ENCODE measurements around the gene CHRNA4. TPM values are rescaled to one million over a fixed set of nuclear protein-coding genes. Genes with fewer than 3 reads are reported as not detected.

Gene CHRNA4
- total RNA-seq, 2 experiments from 2014 or later, result not detected

DNA sequence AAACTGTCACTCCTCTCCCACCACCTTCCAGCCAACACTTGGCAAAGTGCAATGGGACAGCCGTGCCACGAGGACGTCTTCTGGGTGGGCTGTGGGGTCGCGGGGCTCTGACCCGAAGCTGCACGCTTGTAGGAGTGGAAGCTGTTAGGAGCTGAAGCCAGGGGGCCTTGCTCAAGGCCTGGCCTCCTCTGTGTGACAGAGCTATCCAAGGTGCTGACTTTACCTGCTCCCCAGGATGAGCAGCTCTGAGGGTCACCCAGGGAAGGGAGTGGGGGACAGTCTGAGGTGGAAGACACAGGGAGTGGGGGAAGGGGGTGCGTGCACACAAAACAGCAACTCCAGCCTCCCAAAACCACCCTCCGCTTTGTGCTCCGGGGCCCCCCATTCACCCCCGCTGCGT, 17.5 kb upstream of the CHRNA4 start:
- peaks cover 6% of the 10 kb centered on the region for H3K27me3 Mint-ChIP-seq

DNA sequence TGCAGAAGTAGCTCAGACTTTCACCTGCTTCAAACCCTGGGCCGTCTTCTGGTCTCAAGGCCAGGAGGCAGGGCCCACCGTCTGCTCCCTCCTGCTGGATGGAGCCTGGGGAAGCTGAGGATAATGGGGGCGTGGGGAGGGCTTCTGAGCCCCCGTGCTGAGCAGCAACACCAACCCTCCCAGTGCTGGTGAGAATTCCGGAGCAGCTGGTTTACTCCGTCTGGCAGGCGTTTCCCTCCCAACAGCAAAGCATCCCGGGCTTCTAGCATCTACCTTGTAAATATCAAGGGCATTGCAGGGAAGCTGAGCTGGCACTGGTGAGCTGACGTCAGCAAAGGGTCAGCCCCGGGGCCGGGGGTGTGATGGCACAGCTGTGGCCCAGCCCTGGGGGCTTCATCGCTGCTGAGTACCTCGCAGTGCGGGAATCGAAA, 16.8 kb upstream of the CHRNA4 start:
- Mint-ChIP-seq H3K9me3 (no peaks in the 10 kb centered on the region), H3K27me3 (peaks cover 6% of the 10 kb centered on the region), H3K36me3 (no peaks in the 10 kb centered on the region), H3K4me1 (no peaks in the 10 kb centered on the region), H3K4me3 (no peak overlapping the region), H3K27ac (no peak overlapping the region)
- no peak for DNase-seq
- POLR2A ChIA-PET, result no interaction called here
- ATAC-seq (ENCODE audit: low read depth), result no peak

More for the DNA sequence above, 17.5 kb upstream of the CHRNA4 start:
- Mint-ChIP-seq H3K4me1 (no peaks in the 10 kb centered on the region), H3K27ac (no peak overlapping the region), H3K9me3 (no peaks in the 10 kb centered on the region), H3K36me3 (no peaks in the 10 kb centered on the region), H3K4me3 (no peak overlapping the region)
- POLR2A ChIA-PET, result no interaction called here
- DNase-seq, result no peak
- ATAC-seq (ENCODE audit: low read depth), result no peak

DNA sequence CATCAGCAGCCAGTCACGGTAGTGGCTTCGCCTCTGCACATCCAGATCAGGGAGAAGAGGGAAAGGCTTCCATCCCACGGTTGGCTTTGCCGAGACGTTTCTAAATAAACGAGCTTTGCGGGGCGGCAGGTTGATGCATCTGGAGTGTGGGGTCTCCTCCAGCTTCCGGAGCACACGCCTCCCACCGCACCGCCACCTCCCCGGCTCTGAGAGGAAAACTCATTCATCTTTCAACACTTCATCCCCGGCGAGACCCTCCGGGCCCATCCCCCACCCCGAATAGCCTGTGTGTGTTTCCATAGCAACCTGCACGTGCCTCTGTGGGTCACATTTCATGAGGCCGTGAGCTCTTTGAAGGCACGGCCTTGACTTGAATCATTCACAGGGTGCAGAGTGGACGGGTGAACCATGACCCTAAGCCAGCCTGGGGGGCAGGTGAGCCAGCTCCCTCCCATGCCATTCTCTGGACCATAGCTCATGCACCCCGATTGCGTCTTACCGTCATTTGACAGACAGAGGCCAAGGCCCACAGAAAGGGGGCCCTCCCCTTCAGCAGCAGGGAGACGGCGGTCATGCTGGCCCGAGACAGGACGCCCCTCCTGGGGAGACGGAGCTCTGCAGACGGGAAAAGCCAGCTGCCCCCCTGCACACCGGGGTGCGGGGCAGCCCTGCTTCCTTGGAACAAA, 16.2 kb upstream of the CHRNA4 start:
- H3K4me3 Mint-ChIP-seq, result no peak overlapping the region
- no peaks in the 10 kb centered on the region for H3K36me3 Mint-ChIP-seq
- H3K9me3 Mint-ChIP-seq, result no peaks in the 10 kb centered on the region
- H3K27me3 Mint-ChIP-seq, result peaks cover 6% of the 10 kb centered on the region
- H3K27ac Mint-ChIP-seq, result no peak overlapping the region
- ATAC-seq (ENCODE audit: low read depth) (no peak), DNase-seq (no peak)
- POLR2A ChIA-PET, result no interaction called here
- H3K4me1 Mint-ChIP-seq, result no peaks in the 10 kb centered on the region

DNA sequence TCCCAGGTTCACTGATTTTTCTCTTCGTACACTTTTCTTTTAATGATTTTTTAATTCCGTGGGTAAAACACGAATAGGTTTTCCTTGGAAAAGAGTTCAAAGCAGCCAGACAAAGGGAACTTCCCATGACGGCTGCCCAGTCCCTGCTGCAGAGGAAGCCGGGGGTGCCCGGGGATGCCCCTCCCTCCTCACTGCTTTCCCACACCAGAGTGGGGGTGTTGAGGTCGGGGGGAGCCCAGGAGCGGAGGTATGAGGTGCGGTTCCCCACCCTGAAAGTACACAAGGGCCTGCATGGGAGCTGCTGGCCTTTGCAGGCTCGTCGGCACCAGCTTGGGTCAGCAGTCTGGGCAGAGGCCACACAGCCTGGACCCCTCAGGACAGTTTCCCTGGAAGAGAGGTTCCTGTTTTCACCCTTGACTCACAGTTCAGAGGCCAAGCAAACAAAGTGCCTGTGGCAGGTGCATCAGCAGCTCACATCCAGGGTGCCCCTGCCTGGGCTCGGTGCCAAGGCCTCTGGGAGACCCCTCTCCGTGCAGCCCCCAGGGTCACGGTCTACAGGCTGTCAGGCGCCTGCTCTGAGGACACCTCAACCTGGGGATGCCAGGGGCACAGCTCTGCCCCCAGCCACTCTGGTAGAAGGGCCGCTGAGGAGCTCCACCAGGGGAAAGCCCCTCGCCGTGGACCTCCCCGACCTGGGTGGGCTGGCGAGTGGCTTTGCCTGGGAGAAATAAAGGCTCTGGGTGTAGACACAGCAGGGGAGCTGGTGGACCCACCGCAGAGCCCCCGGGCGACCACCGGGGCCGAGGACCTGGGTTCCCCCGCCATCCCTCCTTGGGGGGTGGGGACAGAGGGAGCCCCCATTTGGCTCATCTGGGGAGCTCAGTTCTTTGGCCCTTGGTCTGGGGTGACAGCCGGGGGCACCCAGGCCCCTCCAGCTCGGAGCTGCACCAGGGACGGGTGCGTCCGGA, 15.4 kb upstream of the CHRNA4 start:
- no peaks in the 10 kb centered on the region for H3K9me3 Mint-ChIP-seq
- no peaks in the 10 kb centered on the region for H3K36me3 Mint-ChIP-seq
- no peak overlapping the region for H3K27ac Mint-ChIP-seq
- H3K4me1 Mint-ChIP-seq, result no peaks in the 10 kb centered on the region
- ATAC-seq (ENCODE audit: low read depth) (no peak), DNase-seq (no peak)
- H3K27me3 Mint-ChIP-seq, result peaks cover 6% of the 10 kb centered on the region
- H3K4me3 Mint-ChIP-seq, result no peak overlapping the region
- POLR2A ChIA-PET, result no interaction called here

DNA sequence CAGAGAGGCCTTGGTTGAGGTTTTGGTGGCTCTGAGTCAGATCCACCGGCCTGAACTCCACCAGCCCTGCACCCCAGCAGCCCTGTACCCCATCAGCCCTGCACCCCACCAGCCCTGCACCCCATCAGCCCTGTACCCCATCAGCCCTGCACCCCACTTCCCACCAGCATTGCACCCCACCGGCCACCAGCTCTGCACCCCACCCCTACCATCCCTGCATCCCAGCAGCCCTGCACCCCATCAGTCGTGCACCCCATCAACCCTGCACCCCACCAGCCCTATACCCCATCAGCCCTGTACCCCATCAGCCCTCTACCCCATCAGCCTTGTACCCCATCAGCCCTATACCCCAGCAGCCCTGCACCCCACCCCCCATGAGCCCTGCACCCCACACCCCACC, 14.3 kb upstream of the CHRNA4 start:
- POLR2A ChIA-PET, result no interaction called here
- Mint-ChIP-seq H3K27me3 (peaks cover 6% of the 10 kb centered on the region), H3K36me3 (no peaks in the 10 kb centered on the region), H3K9me3 (no peaks in the 10 kb centered on the region), H3K4me1 (no peaks in the 10 kb centered on the region), H3K27ac (no peak overlapping the region), H3K4me3 (no peak overlapping the region)
- ATAC-seq (ENCODE audit: low read depth), result no peak
- no peak for DNase-seq

DNA sequence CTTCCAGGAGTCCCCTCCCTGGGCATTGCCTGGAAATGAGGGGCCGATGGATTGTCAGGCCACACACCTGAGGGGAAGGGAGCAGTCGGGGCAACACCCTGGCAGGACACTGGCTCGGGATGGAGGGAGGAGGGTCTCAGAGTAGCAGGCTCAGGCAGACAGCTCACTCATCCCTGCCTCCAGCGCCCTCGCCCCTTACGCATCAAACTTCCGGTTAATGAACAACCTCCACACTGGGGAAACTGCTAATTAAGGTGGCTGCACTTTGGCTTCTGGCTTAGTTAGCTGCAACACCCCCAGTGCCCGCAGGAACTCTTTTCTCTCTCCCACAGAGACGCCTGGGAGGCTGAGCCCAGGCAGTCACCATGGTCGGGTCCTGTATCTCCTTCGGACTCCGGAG, 13.4 kb upstream of the CHRNA4 start:
- DNase-seq (no peak), ATAC-seq (ENCODE audit: low read depth) (no peak)
- H3K4me1 Mint-ChIP-seq, result no peaks in the 10 kb centered on the region
- peaks cover 6% of the 10 kb centered on the region for H3K27me3 Mint-ChIP-seq
- POLR2A ChIA-PET, result no interaction called here
- H3K4me3 Mint-ChIP-seq, result no peak overlapping the region
- H3K27ac Mint-ChIP-seq, result no peak overlapping the region
- no peaks in the 10 kb centered on the region for H3K36me3 Mint-ChIP-seq
- no peaks in the 10 kb centered on the region for H3K9me3 Mint-ChIP-seq

DNA sequence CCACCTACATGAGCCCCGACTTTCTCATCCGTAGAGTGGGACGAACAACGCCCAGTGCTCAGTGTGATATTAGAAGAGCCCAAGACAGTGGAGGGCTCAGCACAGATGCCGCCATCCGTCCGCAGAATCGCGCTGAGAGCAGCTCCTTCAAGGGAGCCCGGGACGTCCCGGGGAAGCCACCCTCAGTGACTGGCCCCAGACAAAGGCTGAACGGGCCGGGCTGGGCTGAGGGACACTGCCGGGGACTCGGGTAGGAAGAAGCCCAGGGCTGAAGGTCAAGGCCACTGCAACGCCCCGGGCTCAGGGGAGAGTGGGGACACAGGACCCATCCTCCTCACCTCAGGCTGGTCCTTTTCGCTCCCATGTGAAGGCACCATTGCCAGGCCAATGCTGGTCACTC, 12.8 kb upstream of the CHRNA4 start:
- Mint-ChIP-seq H3K4me3 (no peak overlapping the region), H3K9me3 (no peaks in the 10 kb centered on the region), H3K27ac (no peak overlapping the region), H3K27me3 (peaks cover 6% of the 10 kb centered on the region), H3K36me3 (no peaks in the 10 kb centered on the region), H3K4me1 (no peaks in the 10 kb centered on the region)
- POLR2A ChIA-PET, result no interaction called here
- ATAC-seq (ENCODE audit: low read depth) (no peak), DNase-seq (no peak)

DNA sequence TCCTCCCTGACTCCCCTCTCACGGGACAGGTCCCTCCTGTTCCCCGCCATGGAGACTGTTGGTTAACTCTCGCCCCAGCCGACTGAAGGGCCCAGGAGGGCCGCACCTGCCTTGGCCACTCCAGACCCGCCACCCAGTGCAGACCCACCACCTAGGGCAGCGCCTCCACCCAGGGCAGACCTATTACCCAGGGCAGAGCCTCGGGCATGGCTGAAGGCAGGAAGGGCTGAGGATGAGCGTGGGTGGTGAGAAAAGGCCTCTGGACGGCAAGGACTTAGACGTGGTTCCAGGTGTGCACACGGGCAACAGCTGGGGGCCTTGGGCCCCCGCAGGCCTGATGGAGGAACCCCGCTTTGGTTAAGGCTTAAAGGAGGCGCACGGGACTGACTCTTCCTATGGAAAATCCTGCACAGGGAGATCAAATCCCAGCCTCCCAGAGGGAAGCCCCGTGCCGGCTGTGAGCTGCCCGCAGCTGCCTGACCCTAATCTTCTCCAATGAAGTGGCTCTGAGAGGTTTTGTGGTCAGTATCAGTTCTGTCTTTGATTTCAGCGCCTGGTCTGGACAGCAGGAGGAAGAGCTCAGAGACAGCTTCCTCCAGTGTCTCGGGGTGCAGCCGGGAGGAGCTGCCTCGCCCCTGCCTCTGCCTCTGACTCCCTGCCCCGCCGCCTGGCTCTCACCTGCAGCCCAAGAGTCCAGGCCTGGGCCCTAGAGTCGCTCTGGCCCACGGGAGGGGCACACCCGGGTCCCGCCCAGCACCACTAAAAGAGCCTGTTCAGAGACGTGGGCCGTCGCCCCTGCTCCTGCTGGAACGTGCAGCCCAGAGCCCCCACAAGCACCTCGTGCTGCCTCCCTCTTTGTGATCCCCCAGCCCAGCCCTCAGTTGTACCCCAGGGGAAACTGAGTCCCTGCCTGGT, 12.1 kb upstream of the CHRNA4 start:
- DNase-seq (no peak), ATAC-seq (ENCODE audit: low read depth) (no peak)
- Mint-ChIP-seq H3K27me3 (peaks cover 3% of the 10 kb centered on the region), H3K9me3 (no peaks in the 10 kb centered on the region), H3K4me3 (no peak overlapping the region), H3K4me1 (no peaks in the 10 kb centered on the region), H3K27ac (no peak overlapping the region), H3K36me3 (no peaks in the 10 kb centered on the region)
- POLR2A ChIA-PET, result no interaction called here

DNA sequence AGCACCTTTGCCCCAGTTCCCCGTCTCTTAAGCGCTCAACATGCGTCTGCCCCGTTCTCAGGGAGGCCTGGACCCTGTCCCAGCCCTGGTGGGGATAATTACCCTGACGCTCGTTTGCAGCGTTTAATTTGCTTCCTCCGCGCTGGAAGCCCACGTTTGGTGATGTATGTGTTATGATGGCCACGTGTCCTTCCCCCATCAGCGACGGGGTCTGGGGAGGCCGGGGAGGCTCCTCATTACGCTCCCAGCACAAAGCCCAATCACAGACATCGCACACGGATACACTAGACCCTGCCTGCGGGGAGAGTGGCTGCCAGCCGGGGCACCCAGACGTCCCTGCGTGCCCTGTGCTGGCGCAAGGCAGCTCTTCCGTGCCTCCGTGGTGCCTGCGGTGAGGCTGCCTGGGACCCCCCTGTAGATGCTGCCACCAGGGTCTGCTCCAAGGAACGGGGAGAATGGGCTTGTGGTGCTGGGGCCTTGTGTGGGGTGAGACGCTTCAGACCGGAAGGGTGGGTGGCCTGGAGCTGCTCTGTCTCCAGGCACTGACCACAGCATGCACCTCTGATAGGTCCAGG, 10.2 kb upstream of the CHRNA4 start:
- no peak for DNase-seq

DNA sequence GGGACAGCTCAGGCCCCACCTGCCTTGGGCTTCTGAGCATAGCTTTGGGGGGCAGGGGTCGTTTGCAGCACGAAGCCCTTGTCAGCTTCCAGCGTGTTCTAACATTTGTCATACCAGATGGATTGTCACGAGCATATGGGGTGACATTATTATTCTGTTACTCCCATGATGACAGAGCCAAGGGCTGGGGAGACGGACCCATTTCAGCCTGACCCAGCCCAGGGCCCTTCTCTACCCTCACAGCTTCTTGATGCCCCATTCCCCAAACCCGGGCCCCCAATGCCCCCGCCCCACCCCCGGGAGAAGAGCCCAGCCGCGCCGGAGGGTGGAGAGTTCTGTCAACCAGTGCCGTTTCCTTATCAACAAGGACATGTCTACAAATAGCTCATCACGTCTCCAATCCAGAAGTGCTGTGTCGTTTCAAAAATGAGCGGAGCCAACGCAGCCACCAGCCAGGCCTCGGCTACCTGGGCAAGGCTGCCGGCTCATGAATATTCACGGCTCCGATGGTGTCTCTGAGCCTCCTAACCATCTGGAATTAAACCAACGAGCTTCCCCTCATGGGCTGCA, 9.6 kb upstream of the CHRNA4 start:
- Mint-ChIP-seq H3K9me3 (no peaks in the 10 kb centered on the region), H3K36me3 (no peaks in the 10 kb centered on the region), H3K27me3 (no peaks in the 10 kb centered on the region), H3K27ac (no peak overlapping the region), H3K4me3 (no peak overlapping the region), H3K4me1 (no peaks in the 10 kb centered on the region)
- ATAC-seq (ENCODE audit: low read depth) (no peak), DNase-seq (no peak)
- POLR2A ChIA-PET, result no interaction called here

More for the DNA sequence above, 10.2 kb upstream of the CHRNA4 start:
- H3K27ac Mint-ChIP-seq, result no peak overlapping the region
- no peak overlapping the region for H3K4me3 Mint-ChIP-seq
- no peaks in the 10 kb centered on the region for H3K27me3 Mint-ChIP-seq
- no peaks in the 10 kb centered on the region for H3K9me3 Mint-ChIP-seq
- no peak for ATAC-seq (ENCODE audit: low read depth)
- POLR2A ChIA-PET, result no interaction called here
- H3K4me1 Mint-ChIP-seq, result no peaks in the 10 kb centered on the region
- no peaks in the 10 kb centered on the region for H3K36me3 Mint-ChIP-seq

DNA sequence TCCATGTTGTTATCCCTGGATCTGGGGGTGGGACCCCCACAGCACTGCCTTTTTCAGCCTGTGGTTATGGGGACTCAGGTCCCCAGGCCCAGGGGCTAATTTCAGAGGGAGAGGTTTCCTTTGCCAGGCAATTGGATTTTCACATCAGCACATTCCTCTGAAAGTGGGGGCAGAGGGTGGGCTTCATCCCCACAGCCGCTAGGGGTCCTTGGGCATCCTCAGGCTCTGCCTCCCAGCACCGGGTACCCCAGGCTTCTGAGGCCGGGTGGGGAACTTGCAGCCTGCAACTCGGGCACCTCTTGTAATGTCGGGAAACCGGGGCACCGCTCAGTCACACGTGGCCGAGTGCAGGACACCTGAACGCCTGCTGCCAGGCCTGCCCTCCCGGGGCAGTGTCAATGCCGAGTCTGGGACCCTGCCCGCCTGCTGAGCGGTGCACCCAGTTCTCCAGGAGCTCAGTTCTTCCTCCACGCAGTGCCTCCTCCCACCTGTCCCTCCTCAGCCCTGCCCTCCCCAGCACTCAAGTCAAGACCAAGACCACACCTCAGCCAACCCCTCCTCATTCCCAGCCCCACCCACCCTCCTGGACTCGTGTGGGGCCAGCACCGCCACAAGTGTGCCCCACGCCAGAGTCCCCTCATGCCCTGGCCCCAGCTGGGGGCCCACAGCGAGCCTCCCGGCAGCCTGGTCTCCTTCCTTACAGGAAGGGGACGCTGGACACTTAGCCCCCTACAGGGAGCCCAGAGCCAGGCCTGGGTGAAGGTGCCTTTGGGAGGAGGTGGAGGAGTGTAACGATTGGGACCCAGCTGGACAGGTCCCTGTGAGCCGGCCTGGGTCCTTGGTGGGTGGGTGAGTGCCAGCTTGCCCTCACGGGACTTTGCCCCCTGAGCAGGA, 8.8 kb upstream of the CHRNA4 start:
- no peak for DNase-seq
- H3K36me3 Mint-ChIP-seq, result no peaks in the 10 kb centered on the region
- H3K4me1 Mint-ChIP-seq, result no peaks in the 10 kb centered on the region
- no peak for ATAC-seq (ENCODE audit: low read depth)
- H3K27me3 Mint-ChIP-seq, result no peaks in the 10 kb centered on the region
- H3K27ac Mint-ChIP-seq, result no peak overlapping the region
- POLR2A ChIA-PET, result no interaction called here
- H3K4me3 Mint-ChIP-seq, result no peak overlapping the region
- no peaks in the 10 kb centered on the region for H3K9me3 Mint-ChIP-seq

DNA sequence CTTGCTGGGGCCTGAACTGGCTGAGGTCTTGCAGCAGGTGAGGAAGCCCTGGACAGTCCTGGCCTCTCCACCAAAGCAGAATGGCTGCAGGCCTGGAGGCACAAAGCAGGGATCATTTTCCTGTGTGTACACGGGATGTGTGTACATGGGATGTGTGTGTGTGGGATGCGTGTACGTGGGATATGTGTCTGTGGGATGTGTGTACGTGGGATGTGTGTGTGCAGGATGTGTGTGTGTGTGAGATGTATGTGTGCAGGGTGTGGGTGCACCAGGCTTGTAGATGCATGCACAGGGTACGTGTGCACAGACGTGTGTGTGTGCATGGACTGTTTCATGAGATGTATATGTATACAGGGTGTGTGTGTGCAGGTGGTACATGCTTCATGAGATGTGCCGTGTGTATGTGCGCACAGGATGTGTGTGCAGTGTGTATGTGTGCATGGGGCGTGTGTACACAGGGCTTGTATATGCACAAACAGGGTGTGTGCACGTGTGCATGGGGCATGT, 7.9 kb upstream of the CHRNA4 start:
- Mint-ChIP-seq H3K4me1 (no peaks in the 10 kb centered on the region), H3K9me3 (no peaks in the 10 kb centered on the region), H3K4me3 (no peak overlapping the region), H3K27ac (no peak overlapping the region), H3K36me3 (no peaks in the 10 kb centered on the region), H3K27me3 (no peaks in the 10 kb centered on the region)
- ATAC-seq (ENCODE audit: low read depth) (no peak), DNase-seq (no peak)
- POLR2A ChIA-PET, result no interaction called here
